Esophagus muscularis mucosa (tissue), 4 donors: ENCODE results near the gene IGFL2. TPM values are rescaled to one million over a fixed set of nuclear protein-coding genes. Genes with fewer than 3 reads are reported as not detected.

Source experiments
- DNase-seq: peaks from one replicate; pipeline ENCODE4 v3.0.0-alpha.2; 2017; ENCODE audit errors: extremely low spot score
- H3K27ac ChIP-seq, 4 donors: fragments of 200-600 bp; sonication (generic); replicated peaks in 1 of 4; 1 replicate in 3 of 4; 2 replicates in 1 of 4; pipeline ENCODE4 v1.5.1; 2016 to 2019; ENCODE audit warnings: mild to moderate bottlenecking in 1 of 4
- H3K27me3 ChIP-seq, 4 donors: fragments of 200-600 bp; sonication (generic); one replicate each; pipeline versions ENCODE4 v1.5.1 to v1.6.0; 2016 to 2019
- H3K36me3 ChIP-seq, 4 donors: fragments of 200-600 bp; sonication (generic); one replicate each; pipeline ENCODE4 v1.5.1; 2016 to 2019
- H3K4me1 ChIP-seq, 4 donors: fragments of 200-600 bp; sonication (generic); one replicate each; pipeline ENCODE4 v1.5.1; 2016 to 2019
- H3K4me3 ChIP-seq, 4 donors: fragments of 200-600 bp; sonication (generic); 1 replicate in 2 of 4; 2 replicates in 2 of 4; pipeline ENCODE4 v1.5.1; 2016 to 2019; ENCODE audit warnings: mild to moderate bottlenecking in 4 of 4, moderate library complexity in 1 of 4
- H3K9me3 ChIP-seq, 4 donors: fragments of 200-600 bp; sonication (generic); 1 replicate in 3 of 4; 2 replicates in 1 of 4; pipeline ENCODE4 v1.5.1; 2016 to 2019
- CTCF ChIP-seq, 3 experiments: fragments of 200-600 bp in 2 of 3; fragments of 450-650 bp in 1 of 3; sonication (generic) in 2 of 3; IDR thresholded peaks; one replicate each; pipeline ENCODE4 v1.5.1; 2017 to 2019; ENCODE audit warnings: antibody characterized with exemption in 3 of 3, mild to moderate bottlenecking in 2 of 3, moderate library complexity in 1 of 3
- EP300 ChIP-seq: sonication (generic); formaldehyde crosslinking; IDR thresholded peaks from one replicate; pipeline ENCODE4 v1.6.1; 2017; ENCODE audit warnings: antibody characterized with exemption
- POLR2A ChIP-seq: fragments of 450-650 bp; IDR thresholded peaks from one replicate; pipeline ENCODE4 v1.6.1; 2017; ENCODE audit warnings: antibody characterized with exemption, moderate library complexity, mild to moderate bottlenecking, low read depth
- POLR2AphosphoS5 ChIP-seq, 2 donors: sonication (generic); formaldehyde crosslinking; IDR thresholded peaks; one replicate each; pipeline ENCODE4 v1.6.1; 2017; ENCODE audit warnings: antibody characterized with exemption in 2 of 2
- WGBS: methylation state at CpG from one replicate; pipeline ENCODE4 v1.1.5; 2018; 5-methylcytosine and 5-hydroxymethylcytosine counted together
- intact Hi-C: fragments of 100-400 bp; cut with DNase I; formaldehyde crosslinking; loops from one replicate; pipeline ENCODE4 v1.15.1; 2023
- total RNA-seq, 4 donors: library from RNA; depleted of rRNA; stranded (reverse); fragments of >200 nt; gene quantifications; one replicate each; pipeline versions ENCODE4 v1.1.0 to v1.2.1, GENCODE V29; 2016

IGFL2 gene
- total RNA-seq, 4 donors from 2014 or later = not detected

DNA sequence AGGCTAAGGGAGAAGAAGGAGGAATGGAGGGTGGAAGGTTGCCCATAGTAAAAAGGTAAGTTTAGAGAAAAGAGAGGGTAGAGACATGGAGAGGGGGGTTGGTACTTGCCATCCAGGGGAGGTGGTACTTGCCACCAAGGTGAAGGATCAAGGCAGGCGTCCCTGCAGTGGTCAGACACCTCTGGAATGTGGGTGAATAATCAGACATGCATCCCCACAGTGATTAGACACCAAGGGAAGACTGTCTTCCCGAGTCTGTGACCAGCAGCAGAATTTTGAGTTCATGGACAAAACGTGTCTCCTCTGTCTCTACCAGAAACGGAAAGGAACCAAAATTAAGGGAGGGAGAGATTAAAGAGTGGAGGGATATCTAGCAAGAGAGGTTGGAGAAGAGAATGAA lies 54.4 kb downstream of the IGFL2 start:
- no peaks in the 10 kb centered on the region for H3K36me3 ChIP-seq
- DNase-seq = no peak
- intact Hi-C loops = no loop called here
- no peak overlapping the region for H3K27ac ChIP-seq
- no peaks in the 10 kb centered on the region for H3K9me3 ChIP-seq
- H3K4me3 ChIP-seq = no peak overlapping the region
- WGBS = 57% methylated on average over 4 of the region's 4 CpGs
- no peak for TF ChIP-seq EP300
- TF ChIP-seq POLR2AphosphoS5 (IDR thresholded peaks at IDR 0.05) = no peak
- TF ChIP-seq POLR2A = no peak
- no peak for TF ChIP-seq CTCF (IDR thresholded peaks at IDR 0.05)
- H3K4me1 ChIP-seq = peaks cover 0 to 7% (median 0%) of the 10 kb centered on the region in 4 donors
- peaks cover 0 to 31% (median 0%) of the 10 kb centered on the region in 4 donors for H3K27me3 ChIP-seq

- Histone ChIP-seq H3K4me1 (peaks cover 0 to 7% (median 0%) of the 10 kb centered on the region in 4 donors), H3K27me3 (peaks cover 0 to 28% (median 0%) of the 10 kb centered on the region in 4 donors), H3K36me3 (no peaks in the 10 kb centered on the region), H3K27ac (no peak overlapping the region), H3K9me3 (no peaks in the 10 kb centered on the region), H3K4me3 (no peak overlapping the region)
- TF ChIP-seq POLR2AphosphoS5 (IDR thresholded peaks at IDR 0.05) (no peak), POLR2A (no peak), CTCF (IDR thresholded peaks at IDR 0.05) (no peak), EP300 (no peak)
- 86% methylated on average over 8 of the region's 8 CpGs for WGBS
- intact Hi-C loops = no loop called here
- no peak for DNase-seq
Measured at GRCh38 chr19:46202872-46203860, 55.1 kb downstream of the IGFL2 start.

GRCh38 chr19:46204008-46204407 lies 56.0 kb downstream of the IGFL2 start:
- no peaks in the 10 kb centered on the region for H3K9me3 ChIP-seq
- H3K36me3 ChIP-seq = no peaks in the 10 kb centered on the region
- no peak overlapping the region for H3K27ac ChIP-seq
- intact Hi-C loops = no loop called here
- 69% methylated on average over 3 of the region's 5 CpGs for WGBS
- peaks cover 0 to 28% (median 0%) of the 10 kb centered on the region in 4 donors for H3K27me3 ChIP-seq
- H3K4me3 ChIP-seq = no peak overlapping the region
- H3K4me1 ChIP-seq = peaks cover 0 to 7% (median 0%) of the 10 kb centered on the region in 4 donors
- TF ChIP-seq EP300 (no peak), CTCF (IDR thresholded peaks at IDR 0.05) (no peak), POLR2A (no peak), POLR2AphosphoS5 (IDR thresholded peaks at IDR 0.05) (no peak)
- DNase-seq = no peak

- no peak overlapping the region for H3K4me3 ChIP-seq
- peaks cover 0 to 24% (median 0%) of the 10 kb centered on the region in 4 donors for H3K27me3 ChIP-seq
- H3K27ac ChIP-seq = no peak overlapping the region
- no peak for DNase-seq
- H3K9me3 ChIP-seq = no peaks in the 10 kb centered on the region
- intact Hi-C loops = no loop called here
- peaks cover 0 to 11% (median 4%) of the 10 kb centered on the region in 4 donors for H3K4me1 ChIP-seq
- no peak for TF ChIP-seq POLR2AphosphoS5 (IDR thresholded peaks at IDR 0.05)
- no peak for TF ChIP-seq POLR2A
- no peak for TF ChIP-seq EP300
- TF ChIP-seq CTCF (IDR thresholded peaks at IDR 0.05) = no peak
- 68% methylated on average over 6 of the region's 6 CpGs for WGBS
- H3K36me3 ChIP-seq = no peaks in the 10 kb centered on the region
Measured at GRCh38 chr19:46205183-46205984, 57.3 kb downstream of the IGFL2 start.
